HG03196 (cell line): Measurements from ENCODE around the gene SMYD3.

Experiments used
- ATAC-seq: cut with Tn5 transposase; IDR thresholded peaks from one replicate; pipeline ENCODE4 v1.9.1; 2021; ENCODE audit not compliant: unreplicated experiment

SMYD3 gene

GRCh38 chr1:246219508-246220030 lies 287.5 kb downstream of the SMYD3 start:
- ATAC-seq, result no peak

DNA sequence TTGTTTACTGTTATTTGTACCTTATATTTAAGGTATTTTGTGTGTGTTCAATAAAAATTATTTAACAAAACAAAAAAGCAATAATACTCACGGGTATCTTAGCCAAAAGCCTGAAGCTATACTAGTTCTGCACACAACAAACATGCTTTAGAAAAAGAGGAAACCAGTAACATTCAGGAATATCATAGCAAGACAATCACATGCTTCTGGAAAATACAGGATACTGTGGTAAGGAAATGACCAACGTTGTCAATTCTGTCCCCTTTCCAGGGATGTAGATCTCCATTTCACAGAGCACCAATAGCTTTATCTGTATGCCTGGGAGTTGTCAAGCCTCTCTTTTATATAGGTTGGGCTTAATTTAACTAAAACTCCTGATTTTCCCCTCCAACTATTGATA lies 288.4 kb downstream of the SMYD3 start:
- ATAC-seq, result no peak

DNA sequence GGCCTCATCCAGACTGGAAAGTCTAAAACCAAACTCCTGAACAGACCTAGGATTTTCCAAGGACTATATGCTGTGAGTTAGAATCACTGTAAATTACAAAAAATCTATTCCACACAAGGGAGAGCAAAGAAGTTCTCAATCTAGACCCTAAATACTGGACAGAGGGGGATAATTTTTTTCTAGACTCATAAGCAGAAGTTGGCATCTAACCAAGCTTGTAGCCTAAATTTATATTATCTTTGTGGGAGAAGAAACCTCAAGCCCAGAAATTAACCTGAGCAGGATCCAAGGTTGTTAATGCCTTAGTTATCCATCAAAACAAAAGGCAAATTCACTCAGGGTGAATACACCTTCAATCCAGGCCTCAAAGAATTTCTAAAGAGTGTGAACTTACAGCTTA lies 290.2 kb downstream of the SMYD3 start:
- no peak for ATAC-seq

DNA sequence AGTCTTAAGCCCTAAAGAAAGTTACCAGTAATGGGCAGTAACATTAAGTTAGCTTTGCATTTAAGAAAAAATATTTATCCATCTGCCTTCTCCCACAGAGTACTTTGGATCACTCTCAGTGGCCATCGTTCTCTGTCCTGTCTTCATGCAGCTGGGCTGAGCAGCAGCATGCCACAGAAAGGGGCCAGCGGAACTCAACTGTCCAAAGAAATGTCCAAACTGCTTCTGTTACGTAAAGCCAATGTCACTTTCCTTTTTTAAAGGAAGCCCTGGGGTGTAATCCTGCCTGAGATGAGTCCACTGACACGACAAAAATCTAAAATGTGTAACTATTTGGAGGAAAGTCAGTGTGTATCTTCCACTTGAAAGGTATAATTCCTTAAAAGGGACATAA lies 291.6 kb downstream of the SMYD3 start:
- ATAC-seq, result no peak

GRCh38 chr1:246214708-246215509 lies 292.2 kb downstream of the SMYD3 start:
- peak; percentile 94 for ATAC-seq

DNA sequence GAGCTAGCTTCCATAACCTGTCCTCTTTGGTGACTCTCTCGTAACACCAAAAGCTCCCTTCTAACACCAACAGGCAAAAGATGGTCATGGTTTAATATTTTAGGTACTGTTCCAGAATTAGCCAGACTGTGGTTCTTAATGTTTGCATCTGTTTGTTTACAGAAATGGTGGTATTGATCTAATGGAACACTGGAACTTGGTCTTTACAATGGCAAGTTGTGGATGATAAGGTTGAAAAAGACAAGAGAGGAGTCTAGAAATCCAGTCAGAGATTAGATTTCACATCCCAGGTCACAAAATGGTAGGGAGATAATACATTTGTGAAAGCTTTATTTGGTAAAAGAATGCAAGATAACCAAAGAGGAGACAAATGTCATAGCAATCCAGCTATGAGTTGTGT lies 293.1 kb downstream of the SMYD3 start:
- no peak for ATAC-seq

GRCh38 chr1:246213502-246213901 lies 293.6 kb downstream of the SMYD3 start:
- no peak for ATAC-seq

DNA sequence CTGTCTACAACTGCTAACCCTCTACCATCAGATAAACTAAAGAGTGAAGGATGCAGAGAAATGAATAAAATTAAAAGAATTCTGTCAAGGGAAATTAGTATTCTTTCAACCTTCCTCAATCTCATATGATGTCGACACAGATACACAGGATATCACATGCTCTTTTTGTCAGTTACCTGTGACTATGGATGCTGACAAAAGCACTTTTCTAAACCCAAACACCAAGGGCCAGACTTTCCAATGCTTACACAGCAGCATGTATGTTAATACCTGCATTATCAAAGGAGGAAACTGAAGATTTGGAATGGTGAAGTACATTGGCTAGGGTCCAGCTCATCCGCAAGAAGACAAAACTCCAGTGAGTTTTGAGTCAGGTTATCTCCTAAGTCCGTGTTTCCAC lies 294.0 kb downstream of the SMYD3 start:
- no peak for ATAC-seq

- no peak for ATAC-seq
Measured at GRCh38 chr1:246212013-246212412, 295.1 kb downstream of the SMYD3 start.

DNA sequence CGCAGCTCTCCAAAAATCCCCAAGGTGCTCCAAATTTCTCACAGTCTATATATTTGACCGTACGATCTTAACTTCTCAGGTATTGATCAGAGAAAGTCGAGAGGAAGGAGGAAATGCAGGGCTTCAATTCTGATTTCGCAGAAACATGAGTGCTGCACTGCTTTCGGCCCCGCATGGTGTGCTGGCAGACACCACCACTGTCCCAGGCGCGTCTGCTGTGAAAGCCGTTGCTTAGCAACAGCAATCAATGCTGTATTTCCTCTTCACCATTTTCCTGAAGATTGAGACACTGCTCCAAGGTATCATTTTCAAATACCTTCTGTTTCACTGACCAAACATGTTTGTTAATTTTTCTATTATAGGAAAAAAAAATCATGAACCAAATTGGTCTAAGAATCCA lies 296.3 kb downstream of the SMYD3 start:
- ATAC-seq, result no peak

DNA sequence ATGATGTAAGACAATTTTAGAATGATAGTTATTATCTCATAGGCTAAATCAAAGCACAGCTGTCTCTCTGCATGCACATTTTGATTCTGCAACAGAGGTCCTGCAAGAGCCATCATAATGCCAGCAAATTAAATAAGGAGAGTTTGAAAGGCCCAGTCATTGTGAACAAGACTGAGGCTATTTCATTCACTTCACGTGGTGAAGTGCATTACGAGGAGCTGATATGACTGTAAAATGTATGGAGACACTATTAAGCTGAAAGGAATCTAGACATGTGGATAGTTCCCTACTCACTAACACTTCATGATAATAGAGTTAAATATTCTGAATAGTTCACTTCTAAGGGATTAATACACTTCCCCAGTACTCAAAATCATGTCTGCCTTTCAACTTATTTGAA lies 299.0 kb downstream of the SMYD3 start:
- no peak for ATAC-seq

DNA sequence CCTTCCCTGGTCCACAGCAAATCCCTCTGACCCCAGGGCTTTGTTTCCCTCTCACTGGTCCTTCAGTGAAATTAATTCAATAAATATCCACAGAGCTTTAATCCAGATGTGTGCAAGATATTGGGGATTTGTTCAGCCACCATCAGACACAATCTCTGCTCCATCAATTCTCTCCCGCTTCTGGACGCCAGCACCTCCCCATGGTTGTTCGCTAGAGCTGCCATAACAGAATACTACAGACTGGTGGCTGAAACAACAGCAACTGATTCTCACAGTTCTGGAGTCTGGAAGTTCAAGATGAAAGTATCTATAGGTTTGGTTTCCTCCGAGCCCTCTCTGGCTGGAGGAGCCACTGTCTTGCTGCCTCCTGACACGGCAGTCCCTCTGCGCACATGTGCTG lies 303.9 kb downstream of the SMYD3 start:
- no peak for ATAC-seq

DNA sequence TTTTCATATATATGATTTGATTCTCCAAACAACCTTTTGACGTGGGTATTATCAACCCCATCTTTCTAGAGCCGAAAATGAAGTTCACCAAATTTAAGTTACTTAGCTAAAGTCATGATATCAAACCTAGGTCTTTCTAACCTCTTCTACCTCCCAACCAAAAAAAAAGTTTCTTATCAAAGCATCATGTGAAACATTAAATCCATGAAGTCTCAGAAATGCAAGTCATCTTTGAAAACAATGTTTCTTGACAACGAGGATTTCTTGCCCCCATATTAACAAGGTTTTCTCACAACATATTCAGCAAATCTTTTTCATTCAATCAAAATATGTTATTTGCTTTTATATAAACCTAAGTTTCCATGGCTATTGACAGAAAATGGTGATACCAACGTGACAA lies 306.3 kb downstream of the SMYD3 start:
- no peak for ATAC-seq

DNA sequence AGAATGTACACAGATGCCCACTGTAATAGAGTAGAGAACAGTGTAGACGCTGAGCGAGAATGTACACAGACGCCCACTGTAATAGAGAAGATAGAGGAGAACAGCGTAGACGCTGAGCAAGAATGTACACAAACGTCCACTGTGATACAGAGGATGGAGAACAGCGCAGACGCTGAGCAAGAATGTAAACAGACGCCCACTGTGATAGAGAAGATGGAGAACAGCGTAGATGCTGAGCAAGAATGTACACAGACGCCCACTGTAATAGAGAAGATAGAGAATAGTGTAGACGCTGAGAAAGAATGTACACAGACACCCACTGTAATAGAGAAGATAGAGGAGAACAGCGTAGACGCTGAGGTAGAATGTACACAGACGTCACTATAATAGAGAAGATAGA lies 306.9 kb downstream of the SMYD3 start:
- ATAC-seq, result no peak

DNA sequence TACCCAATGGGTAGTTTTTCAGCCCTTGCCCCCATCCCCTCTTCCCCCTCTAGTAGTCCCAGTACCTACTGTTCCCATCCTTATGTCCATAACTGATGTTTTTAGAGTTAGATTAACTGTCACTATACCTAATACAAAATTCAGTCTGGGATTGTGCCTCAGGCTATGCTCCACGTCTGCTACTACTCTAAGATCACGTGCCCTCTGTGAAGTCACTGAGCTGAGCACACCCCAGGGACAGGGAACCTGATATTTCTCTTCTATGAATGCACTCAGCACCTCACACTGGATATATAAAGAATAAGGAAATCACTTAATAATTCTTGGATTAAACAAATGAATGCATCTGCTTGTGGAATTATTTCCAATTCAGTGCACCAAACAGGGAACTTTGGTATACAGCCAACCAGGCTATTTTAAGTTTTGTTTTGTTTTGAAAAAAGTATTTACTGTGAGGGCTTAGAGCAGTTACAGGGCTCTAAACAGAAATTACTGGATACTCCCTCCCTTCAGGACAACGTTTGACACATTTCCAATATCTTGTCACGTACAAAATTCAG lies 307.9 kb downstream of the SMYD3 start:
- no peak for ATAC-seq

DNA sequence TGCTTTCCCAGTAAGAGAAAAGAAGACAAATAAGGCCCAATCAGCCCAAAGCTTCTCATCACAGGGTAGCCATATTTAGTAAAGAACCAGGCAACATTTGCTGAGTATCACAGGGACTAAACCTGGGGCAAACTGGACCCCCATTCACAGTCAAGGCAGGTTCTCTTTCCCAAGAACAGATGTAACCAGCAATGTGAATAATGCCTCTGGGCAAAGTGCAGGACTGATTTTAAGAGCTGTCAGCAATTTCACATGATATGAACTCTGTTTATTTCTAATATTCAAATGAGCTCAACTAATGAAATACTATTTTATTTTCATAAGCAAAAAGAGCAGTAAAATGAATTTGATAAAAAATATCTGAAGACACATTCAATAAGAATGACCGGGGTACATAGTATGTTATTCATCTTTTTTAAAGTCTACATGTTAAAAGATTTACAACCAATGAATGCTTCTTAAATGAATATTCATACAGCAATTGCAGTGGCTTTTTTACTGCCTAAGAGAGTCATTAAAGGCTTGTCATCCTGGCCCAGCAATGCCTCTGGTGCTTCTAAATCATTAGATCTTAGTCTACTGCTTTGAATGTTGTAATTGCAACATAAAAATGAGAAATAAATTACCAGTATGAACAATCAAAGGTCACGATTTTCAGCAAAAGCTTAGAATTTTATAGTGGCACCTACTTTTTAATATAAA lies 308.8 kb downstream of the SMYD3 start:
- no peak for ATAC-seq

- ATAC-seq, result no peak
Measured at GRCh38 chr1:246197076-246197475, 310.0 kb downstream of the SMYD3 start.

GRCh38 chr1:246195296-246195695 lies 311.8 kb downstream of the SMYD3 start:
- ATAC-seq, result no peak

- ATAC-seq, result no peak
Measured at GRCh38 chr1:246193537-246193936, 313.5 kb downstream of the SMYD3 start.

GRCh38 chr1:246189126-246189525 lies 318.0 kb downstream of the SMYD3 start:
- ATAC-seq, result no peak

DNA sequence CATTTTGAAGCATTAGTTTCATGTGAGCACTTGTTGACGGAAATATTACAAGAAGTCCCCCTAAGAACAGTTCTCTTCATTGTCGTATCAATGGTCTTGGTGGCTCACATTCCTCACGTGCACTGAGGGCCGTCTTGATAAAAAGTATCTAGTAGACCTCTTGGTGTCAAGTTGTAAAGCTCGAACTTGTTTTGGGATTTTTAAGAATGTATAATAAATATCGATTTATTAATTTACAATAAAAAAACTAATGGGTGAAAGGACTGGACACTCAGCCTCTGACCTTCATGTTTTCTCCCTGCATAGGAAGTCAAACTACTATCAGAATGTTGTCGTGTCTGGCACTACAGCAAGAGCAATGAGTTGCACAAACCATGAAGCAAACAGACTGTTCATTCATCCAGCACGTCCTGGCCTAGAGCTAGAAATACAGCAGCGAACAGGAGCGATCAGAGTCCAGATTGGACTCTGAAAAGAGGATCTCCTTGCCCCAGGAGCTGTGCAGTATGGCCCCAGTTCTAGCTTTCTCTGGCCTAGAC lies 319.2 kb downstream of the SMYD3 start:
- no peak for ATAC-seq

DNA sequence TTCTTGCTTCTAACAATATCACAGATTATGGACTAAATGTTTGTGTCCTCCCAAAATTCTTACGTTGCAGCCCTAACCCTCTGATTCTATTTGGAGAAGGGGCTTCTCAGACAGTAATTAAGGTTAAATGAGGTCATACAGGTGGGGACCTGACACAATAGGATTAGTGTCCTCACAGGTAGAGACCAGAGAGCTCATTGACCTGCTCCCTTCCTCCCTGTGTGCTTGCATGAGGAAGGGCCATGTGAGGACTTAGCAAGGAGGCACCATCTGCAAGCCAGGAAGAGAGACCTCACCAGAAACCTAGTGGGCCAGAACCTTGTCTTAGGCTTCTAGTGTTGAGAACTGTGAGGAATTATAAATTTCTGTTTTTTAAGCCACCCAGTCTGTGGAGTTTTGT lies 322.6 kb downstream of the SMYD3 start:
- ATAC-seq, result no peak
